NCI-H748 treated with DMSO at 0.1 percent for 48 hours (cell line): ENCODE results near the gene KIF1C.

ENCODE experiments used
- DNase-seq: peaks from one replicate; lab custom pipeline; 2025; lab: John Stamatoyannopoulos, UW

The KIF1C gene

DNA sequence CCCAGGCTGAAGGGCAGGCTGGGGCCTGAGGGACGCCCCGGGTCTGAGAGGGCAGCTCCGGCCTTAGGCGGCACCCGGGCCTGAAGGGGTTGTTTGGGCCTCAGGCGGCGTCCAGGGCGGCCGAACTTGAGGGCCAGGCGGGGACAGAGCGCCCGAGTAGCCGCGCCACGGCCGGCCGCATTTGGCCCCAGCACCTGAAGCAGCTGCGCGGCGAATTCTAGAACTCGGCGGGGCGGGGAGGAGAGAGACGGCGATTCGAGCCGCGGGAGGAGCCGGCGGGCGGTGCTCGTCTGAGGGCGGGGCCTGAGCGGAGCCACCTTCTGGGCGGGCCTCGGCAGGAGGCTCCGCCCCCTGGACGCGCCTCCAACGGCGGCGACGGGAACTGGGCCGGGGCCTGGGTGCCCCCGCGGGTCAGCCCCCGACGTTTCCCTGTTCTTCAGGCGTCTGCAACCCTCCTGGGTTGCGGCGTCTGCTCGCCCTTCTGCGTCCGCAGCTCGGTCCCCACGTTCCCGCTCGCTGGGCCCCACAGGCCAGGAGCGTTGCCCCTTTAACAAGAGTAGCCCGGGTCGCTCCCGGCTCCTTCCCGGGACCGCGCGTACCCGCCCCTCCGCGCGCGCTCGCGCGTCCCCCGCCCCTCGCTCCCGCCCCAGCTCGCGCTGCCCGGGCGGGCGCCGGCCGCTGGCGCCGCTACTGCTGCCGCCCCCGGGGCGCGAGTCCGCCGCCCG, at the start of gene KIF1C, which contains the start of gene INCA1:
TSS of gene KIF1C (plus strand) at position 649 of the 725 bp plus-strand sequence. CDS start 2,297 bp downstream, outside the sequence.
TSS of gene INCA1 (minus strand) at position 221 of the 725 bp plus-strand sequence. CDS start 3,085 bp downstream, outside the sequence.
- DNase-seq = peak; percentile 83

DNA sequence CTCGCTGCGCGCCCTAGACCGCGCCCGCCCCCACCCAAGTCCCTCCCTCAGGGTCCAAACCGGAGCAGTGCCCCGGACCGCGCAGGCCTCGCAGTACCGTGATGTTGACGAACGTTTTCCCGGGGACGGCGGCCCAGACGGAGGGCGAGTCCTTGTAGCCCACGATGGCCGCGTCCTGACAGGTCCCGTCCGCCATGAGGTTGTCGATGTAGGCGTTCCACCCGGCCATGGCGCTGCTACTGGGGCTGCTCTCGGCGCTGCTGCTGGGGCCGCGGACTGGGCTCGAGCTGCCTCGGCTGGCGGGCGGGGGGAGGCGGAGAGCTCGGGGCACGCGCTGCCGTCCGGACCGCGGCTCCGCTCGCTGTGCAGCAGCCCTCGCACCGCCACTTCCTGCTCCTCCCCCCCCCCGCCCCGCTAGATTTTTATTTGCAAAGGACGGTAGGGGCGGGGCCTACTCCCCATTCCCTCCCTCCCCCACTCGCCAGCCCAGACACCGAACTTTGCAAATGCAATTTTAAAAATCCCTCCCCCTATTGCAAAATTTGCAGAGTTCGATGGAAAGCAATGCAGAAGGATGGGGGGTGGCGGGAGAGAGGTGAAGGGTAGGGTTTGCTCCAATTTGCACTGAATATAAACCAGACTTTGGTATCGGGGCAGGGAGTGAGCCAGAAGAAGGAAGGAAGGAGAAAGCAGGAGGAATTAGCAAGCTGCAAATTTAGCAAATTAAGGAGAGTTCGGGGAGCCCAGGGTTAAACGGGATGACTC, 49.4 kb upstream of the KIF1C start, which contains the start of gene PFN1:
TSS of gene PFN1 (minus strand) at position 365 of the 765 bp plus-strand sequence. CDS start at position 229, 136 bp downstream.
- peak; percentile 89 for DNase-seq

DNA sequence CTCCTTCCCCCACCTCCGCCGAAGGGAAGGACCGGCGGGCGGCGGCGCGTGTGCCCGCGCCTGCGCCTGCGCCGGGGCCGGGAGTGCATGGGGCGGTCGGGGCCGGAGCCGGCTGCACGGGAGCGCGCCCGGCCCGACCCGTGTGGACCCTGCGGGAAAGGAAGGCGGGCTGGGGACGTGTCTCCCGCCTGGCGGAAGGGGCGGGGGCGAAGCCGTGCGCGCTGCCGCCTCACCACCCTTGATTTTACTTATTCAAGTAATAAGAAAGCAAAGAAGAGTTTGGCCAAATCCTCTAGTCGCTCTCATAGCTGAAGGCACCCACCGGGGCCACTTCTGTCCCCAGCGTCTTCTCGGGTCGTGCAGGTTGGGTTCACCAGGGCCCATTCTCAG, 48.8 kb upstream of the KIF1C start:
- DNase-seq = peak; percentile 89

DNA sequence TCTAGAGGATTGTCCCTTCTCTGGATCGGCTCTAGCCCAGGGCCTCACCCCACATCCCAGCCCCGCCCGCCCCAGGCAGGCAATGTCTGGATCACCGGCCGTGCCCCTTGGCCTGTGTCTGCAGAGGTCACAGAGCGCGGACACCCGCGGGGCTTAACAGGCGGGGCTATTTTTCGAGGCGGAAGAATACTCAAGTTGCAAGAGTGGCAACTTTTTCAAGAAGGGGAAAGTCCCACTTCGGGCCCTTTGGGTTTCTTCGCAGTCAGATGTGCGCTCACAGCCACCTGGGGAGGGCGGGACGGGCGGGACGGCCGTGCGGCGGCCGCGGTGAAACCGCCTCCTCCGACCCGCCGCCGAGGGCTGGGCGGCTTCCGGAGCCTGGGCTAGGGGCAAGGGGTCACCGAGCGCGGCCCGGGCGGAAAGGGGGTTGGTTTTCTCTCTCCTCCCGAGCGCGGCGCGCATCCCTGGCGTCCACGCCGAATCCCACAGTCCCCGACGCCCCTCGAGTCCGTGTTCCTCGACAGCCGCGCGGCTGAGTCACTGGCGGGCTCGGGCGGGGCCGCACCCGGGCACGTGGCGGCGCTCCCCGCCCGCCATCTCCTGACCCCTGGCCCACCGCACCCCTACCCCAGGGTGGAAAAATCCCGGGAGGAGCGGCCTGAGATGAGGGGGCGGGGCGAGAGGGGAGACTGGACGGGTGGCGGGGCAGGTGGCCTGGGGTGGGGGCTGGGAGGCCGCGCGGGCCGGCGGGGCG, 48.3 kb upstream of the KIF1C start:
- peak; percentile 16 for DNase-seq

DNA sequence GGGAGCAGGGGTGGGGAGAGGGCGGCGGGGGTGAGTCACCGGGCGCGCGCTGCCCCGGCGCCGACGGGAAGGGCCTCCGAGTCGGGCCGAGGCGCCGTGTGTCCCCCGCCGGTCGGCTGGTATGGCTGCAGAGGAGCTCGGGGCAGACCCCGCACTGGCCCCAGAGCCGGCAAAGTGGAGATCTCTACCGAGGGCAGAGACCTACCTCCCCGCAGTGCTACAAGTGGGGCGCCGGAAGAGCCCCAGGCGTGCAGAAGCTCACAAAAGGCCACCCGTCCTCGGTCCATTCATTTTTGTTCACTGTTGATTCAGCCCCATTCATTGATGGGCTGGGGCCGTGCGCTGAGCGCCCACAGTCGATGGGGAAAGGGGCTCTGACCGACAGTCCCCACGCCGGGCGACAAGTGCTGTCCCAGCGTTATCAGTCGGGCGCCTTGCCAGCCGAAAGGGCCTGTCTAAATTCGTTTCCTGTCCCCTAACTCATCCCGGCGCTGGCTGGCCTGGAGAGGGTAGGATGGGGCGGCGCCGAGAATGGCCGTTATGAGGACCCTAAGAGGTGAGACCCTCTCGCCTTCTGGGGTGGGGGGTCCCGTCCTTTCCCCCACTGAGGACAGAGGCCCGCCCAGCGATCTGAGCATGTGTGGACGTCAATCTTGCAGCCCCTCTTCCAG, 47.5 kb upstream of the KIF1C start:
- DNase-seq = no peak

- peak; percentile 11 for DNase-seq
These were observed 47.0 kb upstream of the KIF1C start, which contains the start of gene ENO3 for GRCh38 chr17:4950746-4951204. Gene ENO3 (plus strand): TSS chr17:4951119. CDS start chr17:4951830, 711 bp downstream.

GRCh38 chr17:4951486-4951885, 46.3 kb upstream of the KIF1C start:
- DNase-seq = no peak

DNA sequence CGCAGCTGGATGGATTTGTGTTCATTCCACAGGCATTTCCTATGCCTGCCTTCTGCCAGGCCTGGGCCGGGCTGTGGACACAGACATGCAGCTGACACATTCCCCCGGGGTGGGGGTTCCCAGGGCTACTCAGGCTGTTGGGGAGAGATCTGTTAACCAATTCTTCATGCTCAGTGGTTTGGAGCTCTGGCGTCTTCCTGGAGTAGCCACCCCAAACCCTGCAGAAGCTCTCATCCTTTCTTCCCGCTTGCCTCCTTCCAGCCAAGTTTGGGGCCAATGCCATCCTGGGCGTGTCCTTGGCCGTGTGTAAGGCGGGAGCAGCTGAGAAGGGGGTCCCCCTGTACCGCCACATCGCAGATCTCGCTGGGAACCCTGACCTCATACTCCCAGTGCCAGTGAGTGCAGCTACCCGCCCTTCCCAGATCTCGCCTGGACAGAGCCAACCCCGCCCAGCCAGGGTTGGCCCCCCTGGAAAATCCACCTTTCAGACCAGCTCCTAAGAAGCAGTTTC, 44.2 kb upstream of the KIF1C start:
- no peak for DNase-seq

DNA sequence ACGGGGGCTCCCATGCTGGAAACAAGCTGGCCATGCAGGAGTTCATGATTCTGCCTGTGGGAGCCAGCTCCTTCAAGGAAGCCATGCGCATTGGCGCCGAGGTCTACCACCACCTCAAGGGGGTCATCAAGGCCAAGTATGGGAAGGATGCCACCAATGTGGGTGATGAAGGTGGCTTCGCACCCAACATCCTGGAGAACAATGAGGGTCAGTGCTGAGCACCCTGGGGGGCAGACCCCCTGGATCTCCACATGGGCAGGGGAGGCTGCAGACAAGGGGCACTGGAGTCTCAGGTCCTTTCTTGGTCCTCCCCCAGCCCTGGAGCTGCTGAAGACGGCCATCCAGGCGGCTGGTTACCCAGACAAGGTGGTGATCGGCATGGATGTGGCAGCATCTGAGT, 42.7 kb upstream of the KIF1C start:
- no peak for DNase-seq

- DNase-seq = no peak
These were observed 41.2 kb upstream of the KIF1C start for GRCh38 chr17:4956493-4957061.

GRCh38 chr17:4958102-4958501, 39.6 kb upstream of the KIF1C start:
- DNase-seq = no peak

- DNase-seq = no peak
These were observed 38.3 kb upstream of the KIF1C start for GRCh38 chr17:4959261-4959965.

GRCh38 chr17:4960279-4960922, 37.3 kb upstream of the KIF1C start:
- DNase-seq = no peak

DNA sequence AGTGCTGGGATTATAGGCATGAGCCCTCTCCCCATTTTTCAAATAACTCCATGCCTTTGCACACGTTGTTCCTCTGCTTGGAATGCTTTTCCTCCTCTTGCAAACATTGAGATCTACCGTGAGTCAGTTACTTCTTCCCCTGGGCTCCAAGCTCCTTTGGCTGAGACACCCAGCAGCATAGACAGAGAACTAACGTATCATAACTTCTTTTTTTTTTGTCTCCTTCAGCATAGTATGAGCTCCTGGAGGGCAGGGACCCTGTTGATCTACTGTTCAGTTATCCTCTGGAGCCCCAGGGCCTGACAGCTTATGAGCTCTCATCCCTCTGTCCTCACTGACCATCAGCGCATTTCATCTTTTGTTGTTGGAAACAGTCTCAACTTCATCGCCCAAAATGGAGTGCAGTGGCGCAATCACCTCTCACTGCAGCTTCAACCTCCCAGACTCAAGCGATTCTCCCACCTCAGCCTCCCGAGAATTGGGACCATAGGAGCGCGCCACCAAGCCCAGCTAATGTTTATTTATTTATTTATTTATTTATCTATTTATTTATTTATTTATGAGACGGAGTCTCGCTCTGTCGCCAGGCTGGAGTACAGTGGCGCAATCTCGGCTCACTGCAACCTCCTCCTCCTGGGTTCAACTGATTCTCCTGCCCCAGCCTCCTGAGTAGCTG, 32.3 kb upstream of the KIF1C start:
- DNase-seq = no peak

- peak; percentile 100 for DNase-seq
These were observed 30.8 kb upstream of the KIF1C start for GRCh38 chr17:4966844-4967538.

GRCh38 chr17:4967539-4968485, 29.9 kb upstream of the KIF1C start, which contains the start of gene SPAG7:
Gene SPAG7 (minus strand): TSS chr17:4967817. CDS start chr17:4967804, 13 bp downstream.
- peak; percentile 95 for DNase-seq

DNA sequence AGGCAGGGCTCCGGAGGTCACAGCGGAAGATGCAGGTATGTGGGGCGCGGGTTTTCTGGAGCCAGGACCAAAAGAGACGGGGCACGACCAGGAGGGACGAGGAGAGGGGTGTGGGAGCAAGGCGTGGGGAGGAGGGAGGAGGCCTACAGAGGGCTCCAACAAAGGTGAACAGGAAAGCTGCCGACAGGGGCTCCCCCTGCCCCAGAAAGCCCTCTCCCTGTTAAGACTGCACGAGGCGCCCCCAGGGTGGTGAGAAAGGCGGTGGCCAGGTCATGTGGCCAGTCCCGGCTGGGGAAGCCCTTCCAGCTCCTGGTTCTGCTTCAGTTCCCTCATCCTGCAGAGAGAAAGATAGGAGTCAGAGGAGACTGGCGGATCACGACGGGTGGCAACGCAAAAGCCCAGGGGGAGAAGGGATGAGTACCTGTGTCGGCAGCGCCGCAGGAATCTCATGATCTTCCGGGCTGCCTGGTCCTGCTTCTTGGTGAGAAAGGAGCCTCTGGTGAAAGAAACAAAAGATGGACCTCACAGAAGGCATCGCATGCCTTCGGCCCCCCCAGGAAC, 29.2 kb upstream of the KIF1C start:
- no peak for DNase-seq
